Neural progenitor cell (in vitro differentiated cells): ENCODE data around the gene USH1G. TPM values are rescaled to one million over a fixed set of nuclear protein-coding genes. Genes with fewer than 3 reads are reported as not detected.

ENCODE experiments used
- DNase-seq: peaks from one replicate; pipeline ENCODE4 v3.0.0-alpha.2; 2016; ENCODE audit warnings: low spot score
- H2AFZ ChIP-seq: fragments of 200-600 bp; sonication (generic); replicated peaks from 2 replicates; pipeline ENCODE4 v1.6.1; 2016; ENCODE audit warnings: antibody characterized with exemption
- H3F3A ChIP-seq: fragments of 200-600 bp; sonication (generic); 2 replicates; pipeline ENCODE4 v1.6.1; 2016; ENCODE audit warnings: antibody characterized with exemption, low read depth
- H3K27ac ChIP-seq: fragments of 200-600 bp; sonication (generic); 2 replicates; pipeline ENCODE4 v1.5.1; 2016; ENCODE audit warnings: mild to moderate bottlenecking
- H3K27me3 ChIP-seq: fragments of 200-600 bp; sonication (generic); 2 replicates; pipeline ENCODE4 v1.6.1; 2016; ENCODE audit warnings: mild to moderate bottlenecking, moderate library complexity
- H3K36me3 ChIP-seq: fragments of 200-600 bp; sonication (generic); 2 replicates; pipeline ENCODE4 v1.5.1; 2016
- H3K4me1 ChIP-seq: fragments of 200-600 bp; sonication (generic); 2 replicates; pipeline ENCODE4 v1.6.1; 2016; ENCODE audit warnings: mixed run types
- H3K4me2 ChIP-seq: fragments of 200-600 bp; sonication (generic); 2 replicates; pipeline ENCODE4 v1.6.1; 2016
- H3K4me3 ChIP-seq: fragments of 200-600 bp; sonication (generic); 2 replicates; pipeline ENCODE4 v1.5.1; 2016
- H3K79me2 ChIP-seq: fragments of 200-600 bp; sonication (generic); 2 replicates; pipeline ENCODE4 v1.6.1; 2016; ENCODE audit warnings: low read depth
- H3K9ac ChIP-seq: fragments of 200-600 bp; sonication (generic); 2 replicates; pipeline ENCODE4 v1.6.1; 2016
- H3K9me3 ChIP-seq: fragments of 200-600 bp; sonication (generic); 2 replicates; pipeline ENCODE4 v1.5.1; 2016; ENCODE audit warnings: low read depth
- H4K20me1 ChIP-seq: fragments of 200-600 bp; sonication (generic); 2 replicates; pipeline ENCODE4 v1.6.1; 2016; ENCODE audit warnings: low read depth
- H3K27ac Mint-ChIP-seq: 3 replicates; pipeline ENCODE4 v1.8.0; 2021; ENCODE audit warnings: mixed read lengths
- H3K27me3 Mint-ChIP-seq: 2 replicates; pipeline ENCODE4 v1.8.0; 2022; ENCODE audit warnings: low read depth, mild to moderate bottlenecking, inconsistent platforms, moderate library complexity, mixed read lengths; ENCODE audit not compliant: insufficient read depth
- H3K36me3 Mint-ChIP-seq: 3 replicates; pipeline ENCODE4 v1.8.0; 2021; ENCODE audit warnings: mixed read lengths
- H3K4me1 Mint-ChIP-seq: 3 replicates; pipeline ENCODE4 v1.8.0; 2021; ENCODE audit warnings: mixed read lengths
- H3K4me3 Mint-ChIP-seq: 3 replicates; pipeline ENCODE4 v1.8.0; 2021; ENCODE audit warnings: mild to moderate bottlenecking, moderate library complexity, mixed read lengths
- H3K9me3 Mint-ChIP-seq: 3 replicates; pipeline ENCODE4 v1.8.0; 2020; ENCODE audit warnings: mixed read lengths
- EZH2 ChIP-seq: fragments of 200-600 bp; sonication (generic); IDR thresholded peaks from 2 replicates; pipeline ENCODE4 v1.6.1; 2017; ENCODE audit warnings: antibody characterized with exemption, mild to moderate bottlenecking, moderate library complexity
- EZH2phosphoT487 ChIP-seq: fragments of 200-600 bp; sonication (generic); IDR thresholded peaks from 2 replicates; pipeline ENCODE4 v1.6.1; 2017; ENCODE audit warnings: antibody characterized with exemption
- total RNA-seq: library from RNA; depleted of rRNA; stranded (reverse); fragments of >200 nt; gene quantifications from 2 replicates; pipeline ENCODE4 v1.2.3, GENCODE V29; 2015; ENCODE audit warnings: low replicate concordance
- TF ChIP-seq, protein P1 (sequence below): fragments of 200-600 bp; sonication (generic); IDR thresholded peaks from 2 replicates; pipeline ENCODE4 v1.5.1; 2017; ENCODE audit warnings: antibody characterized with exemption, mild to moderate bottlenecking

Gene USH1G
- total RNA-seq, 1 donor from 2014 or later, result not detected

DNA sequence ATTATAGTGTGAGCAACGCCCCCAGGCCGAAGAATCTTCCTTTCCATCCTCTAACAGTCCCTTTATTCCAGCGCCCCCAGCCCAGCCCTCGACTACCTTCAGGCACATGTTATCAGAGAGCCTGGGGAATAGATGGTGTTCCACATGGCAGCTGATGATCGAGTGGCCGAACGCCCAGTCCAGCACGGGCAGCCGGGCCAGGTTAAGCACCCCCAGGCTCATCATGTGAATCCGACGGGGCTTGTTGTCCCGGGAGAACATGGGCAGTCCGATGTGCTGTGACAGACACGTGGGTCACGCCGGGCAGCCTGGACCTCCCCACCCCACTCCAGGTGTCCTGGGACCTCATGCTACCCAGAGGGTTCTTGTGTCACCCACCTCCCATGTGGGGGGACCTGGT lies 43.7 kb downstream of the USH1G start:
- H3F3A ChIP-seq, result no peaks in the 10 kb centered on the region
- Mint-ChIP-seq H3K27me3 (peaks cover 17% of the 10 kb centered on the region), H3K36me3 (no peaks in the 10 kb centered on the region), H3K4me3 (no peak overlapping the region), H3K27ac (no peak overlapping the region), H3K9me3 (no peaks in the 10 kb centered on the region), H3K4me1 (peaks cover 6% of the 10 kb centered on the region)
- peaks cover 6% of the 10 kb centered on the region for H3K4me1 ChIP-seq
- H3K4me2 ChIP-seq, result no peak overlapping the region
- H3K27me3 ChIP-seq, result no peaks in the 10 kb centered on the region
- no peaks in the 10 kb centered on the region for H4K20me1 ChIP-seq
- no peak for DNase-seq
- H3K9ac ChIP-seq, result no peak overlapping the region
- no peak overlapping the region for H3K4me3 ChIP-seq
- no peak overlapping the region for H2AFZ ChIP-seq
- H3K27ac ChIP-seq, result no peak overlapping the region
- TF ChIP-seq EZH2phosphoT487 (no peak), EZH2 (no peak)
- TF ChIP-seq, protein P1, sequence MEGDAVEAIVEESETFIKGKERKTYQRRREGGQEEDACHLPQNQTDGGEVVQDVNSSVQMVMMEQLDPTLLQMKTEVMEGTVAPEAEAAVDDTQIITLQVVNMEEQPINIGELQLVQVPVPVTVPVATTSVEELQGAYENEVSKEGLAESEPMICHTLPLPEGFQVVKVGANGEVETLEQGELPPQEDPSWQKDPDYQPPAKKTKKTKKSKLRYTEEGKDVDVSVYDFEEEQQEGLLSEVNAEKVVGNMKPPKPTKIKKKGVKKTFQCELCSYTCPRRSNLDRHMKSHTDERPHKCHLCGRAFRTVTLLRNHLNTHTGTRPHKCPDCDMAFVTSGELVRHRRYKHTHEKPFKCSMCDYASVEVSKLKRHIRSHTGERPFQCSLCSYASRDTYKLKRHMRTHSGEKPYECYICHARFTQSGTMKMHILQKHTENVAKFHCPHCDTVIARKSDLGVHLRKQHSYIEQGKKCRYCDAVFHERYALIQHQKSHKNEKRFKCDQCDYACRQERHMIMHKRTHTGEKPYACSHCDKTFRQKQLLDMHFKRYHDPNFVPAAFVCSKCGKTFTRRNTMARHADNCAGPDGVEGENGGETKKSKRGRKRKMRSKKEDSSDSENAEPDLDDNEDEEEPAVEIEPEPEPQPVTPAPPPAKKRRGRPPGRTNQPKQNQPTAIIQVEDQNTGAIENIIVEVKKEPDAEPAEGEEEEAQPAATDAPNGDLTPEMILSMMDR, result no peak
- no peaks in the 10 kb centered on the region for H3K9me3 ChIP-seq
- H3K36me3 ChIP-seq, result no peaks in the 10 kb centered on the region
- no peaks in the 10 kb centered on the region for H3K79me2 ChIP-seq

DNA sequence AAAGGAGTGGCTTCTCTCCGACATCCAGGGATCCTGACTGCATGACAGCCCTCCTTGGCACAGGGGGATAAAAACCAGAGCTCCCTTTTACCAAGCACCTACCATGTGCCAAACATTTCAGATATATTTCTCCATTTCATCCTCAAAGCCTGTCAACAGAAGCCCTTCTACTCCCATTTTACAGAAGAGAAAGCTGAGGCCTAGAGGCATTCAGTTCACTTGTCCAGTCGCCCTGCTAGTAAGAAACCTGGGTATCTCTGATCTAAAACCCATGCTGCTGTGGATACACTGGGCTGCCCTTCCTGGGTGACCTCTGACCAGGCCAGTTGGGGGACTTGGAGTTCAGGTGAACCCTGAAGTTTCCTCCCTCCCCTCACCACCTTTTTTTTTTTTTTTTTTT lies 44.4 kb downstream of the USH1G start:
- Histone ChIP-seq H3F3A (peaks cover 5% of the 10 kb centered on the region), H3K4me3 (no peak overlapping the region), H3K9me3 (no peaks in the 10 kb centered on the region), H3K36me3 (no peaks in the 10 kb centered on the region), H4K20me1 (no peaks in the 10 kb centered on the region), H3K79me2 (no peaks in the 10 kb centered on the region), H3K27me3 (no peaks in the 10 kb centered on the region), H3K9ac (no peak overlapping the region), H3K4me1 (peaks cover 11% of the 10 kb centered on the region), H3K27ac (no peak overlapping the region), H2AFZ (no peak overlapping the region), H3K4me2 (no peak overlapping the region)
- H3K4me1 Mint-ChIP-seq, result peaks cover 10% of the 10 kb centered on the region
- H3K4me3 Mint-ChIP-seq, result no peak overlapping the region
- TF ChIP-seq EZH2, result no peak
- no peak for TF ChIP-seq EZH2phosphoT487
- TF ChIP-seq, protein P1, result no peak
- peaks cover 11% of the 10 kb centered on the region for H3K27me3 Mint-ChIP-seq
- H3K27ac Mint-ChIP-seq, result no peak overlapping the region
- H3K36me3 Mint-ChIP-seq, result no peaks in the 10 kb centered on the region
- no peaks in the 10 kb centered on the region for H3K9me3 Mint-ChIP-seq
- no peak for DNase-seq

DNA sequence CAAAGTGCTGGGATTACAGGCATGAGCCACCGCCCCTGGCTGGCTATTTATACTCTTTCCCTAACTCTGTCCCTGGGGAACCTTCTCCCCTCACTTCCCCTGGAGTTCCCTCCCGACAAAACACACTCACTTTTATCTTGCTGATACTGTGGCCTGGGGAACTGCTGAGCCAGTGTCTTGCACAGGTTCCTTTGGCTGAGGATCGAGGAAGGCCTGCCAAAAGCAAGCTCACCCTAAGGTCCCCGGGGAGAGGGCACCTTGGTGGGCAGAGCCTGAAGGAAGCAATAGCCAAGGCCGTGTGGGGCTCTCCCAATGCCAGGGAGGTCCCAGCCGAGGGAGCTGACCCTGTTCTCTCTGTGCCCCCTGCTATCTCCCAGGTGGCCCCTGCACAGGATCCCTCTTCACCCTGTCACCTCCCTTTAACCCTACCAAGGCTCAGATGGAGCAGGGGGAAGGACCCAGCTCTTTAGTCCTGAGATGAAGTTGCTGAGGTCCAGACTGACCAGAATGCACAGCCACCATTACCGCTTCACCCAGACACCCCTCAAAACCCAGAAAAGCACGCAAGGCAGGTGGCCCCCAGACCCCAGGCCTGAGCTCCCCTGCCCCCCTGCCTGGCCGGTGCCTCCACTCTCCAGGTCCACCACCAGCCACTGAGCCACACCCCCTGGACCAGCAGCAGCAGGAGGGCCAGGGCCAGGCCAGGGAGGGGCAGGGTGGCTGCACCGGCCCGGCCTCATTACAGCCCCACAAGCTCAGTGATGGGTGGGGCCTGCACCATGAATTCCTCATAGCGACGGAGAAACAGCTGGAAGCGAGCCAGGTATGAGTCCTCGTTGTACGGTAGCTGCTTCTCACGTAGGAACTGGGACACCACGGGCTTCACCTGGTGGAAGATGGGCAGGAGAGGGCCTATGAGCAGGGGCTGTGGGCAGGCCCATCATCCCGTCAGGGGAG lies 45.2 kb downstream of the USH1G start:
- H4K20me1 ChIP-seq, result no peaks in the 10 kb centered on the region
- H3K9me3 ChIP-seq, result no peaks in the 10 kb centered on the region
- Mint-ChIP-seq H3K27me3 (peaks cover 12% of the 10 kb centered on the region), H3K9me3 (no peaks in the 10 kb centered on the region), H3K36me3 (no peaks in the 10 kb centered on the region), H3K4me1 (peaks cover 10% of the 10 kb centered on the region), H3K27ac (no peak overlapping the region), H3K4me3 (no peak overlapping the region)
- no peak overlapping the region for H3K4me2 ChIP-seq
- no peak for DNase-seq
- TF ChIP-seq, protein P1, result no peak
- TF ChIP-seq EZH2, result no peak
- no peak for TF ChIP-seq EZH2phosphoT487
- no peak overlapping the region for H2AFZ ChIP-seq
- H3K4me1 ChIP-seq, result peaks cover 8% of the 10 kb centered on the region
- no peaks in the 10 kb centered on the region for H3K27me3 ChIP-seq
- H3F3A ChIP-seq, result peaks cover 5% of the 10 kb centered on the region
- no peaks in the 10 kb centered on the region for H3K79me2 ChIP-seq
- no peak overlapping the region for H3K9ac ChIP-seq
- H3K36me3 ChIP-seq, result no peaks in the 10 kb centered on the region
- no peak overlapping the region for H3K4me3 ChIP-seq
- H3K27ac ChIP-seq, result no peak overlapping the region
